Neuronal stem cell (in vitro differentiated cells): ENCODE data around the gene TMEM121.
"Not testable (repeated sequence)": the region's sequence is repeated elsewhere in the genome, so short reads cannot be mapped to it uniquely, and the experiment has no call there.

ENCODE experiments used
- DNase-seq: peaks from one replicate; pipeline ENCODE4 v3.0.0-alpha.2; 2013; ENCODE audit warnings: low spot score
- H2AFZ ChIP-seq: one replicate; pipeline ENCODE4 v1.6.1; 2013; ENCODE audit warnings: mild to moderate bottlenecking, low read length, inconsistent platforms
- H2AK5ac ChIP-seq: 2 replicates; pipeline ENCODE4 v1.6.1; 2013; ENCODE audit warnings: low read depth, mild to moderate bottlenecking, inconsistent platforms, low read length, moderate library complexity, mixed read lengths
- H2BK120ac ChIP-seq: 2 replicates; pipeline ENCODE4 v1.6.1; 2013; ENCODE audit warnings: low read depth, mild to moderate bottlenecking, inconsistent platforms, low read length, moderate library complexity, mixed read lengths
- H2BK12ac ChIP-seq: one replicate; pipeline ENCODE4 v1.6.1; 2013; ENCODE audit warnings: low read length, inconsistent platforms
- H2BK15ac ChIP-seq: 2 replicates; pipeline ENCODE4 v1.6.1; 2013; ENCODE audit warnings: mild to moderate bottlenecking, low read length, inconsistent platforms, mixed read lengths
- H2BK5ac ChIP-seq: one replicate; pipeline ENCODE4 v1.6.1; 2013; ENCODE audit warnings: inconsistent platforms, mild to moderate bottlenecking, low read length, moderate library complexity
- H3K14ac ChIP-seq: one replicate; pipeline ENCODE4 v1.6.1; 2013; ENCODE audit warnings: low read length, inconsistent platforms
- H3K18ac ChIP-seq: 2 replicates; pipeline ENCODE4 v1.6.1; 2013; ENCODE audit warnings: low read length, inconsistent platforms
- H3K23ac ChIP-seq: 2 replicates; pipeline ENCODE4 v1.6.1; 2013; ENCODE audit warnings: low read depth, mild to moderate bottlenecking, mixed read lengths, low read length, inconsistent platforms; ENCODE audit not compliant: poor library complexity
- H3K27ac ChIP-seq: replicated peaks from 3 replicates; pipeline ENCODE4 v1.5.1; 2013; ENCODE audit warnings: low read length, inconsistent platforms
- H3K27me3 ChIP-seq, 3 experiments: 2 replicates each; pipeline ENCODE4 v1.6.1; 2013; ENCODE audit warnings: low read length in 3 of 3, mild to moderate bottlenecking in 2 of 3, inconsistent platforms in 1 of 3, low read depth in 1 of 3, mixed read lengths in 1 of 3, moderate library complexity in 1 of 3; ENCODE audit not compliant: control insufficient read depth in 3 of 3, insufficient read depth in 3 of 3
- H3K36me3 ChIP-seq, 2 donors: replicated peaks in 1 of 2; 2 replicates each; pipeline ENCODE4 v1.6.1; 2013; ENCODE audit warnings: low read length in 2 of 2; ENCODE audit not compliant: control insufficient read depth in 2 of 2, insufficient read depth in 2 of 2
- H3K4ac ChIP-seq: 2 replicates; pipeline ENCODE4 v1.6.1; 2013; ENCODE audit warnings: inconsistent platforms, mild to moderate bottlenecking, low read length, moderate library complexity
- H3K4me1 ChIP-seq, 2 donors: 1 replicate in 1 of 2; 2 replicates in 1 of 2; pipeline ENCODE4 v1.6.1; 2013; ENCODE audit warnings: low read length in 2 of 2, low read depth in 1 of 2; ENCODE audit not compliant: control insufficient read depth in 2 of 2, insufficient read depth in 1 of 2
- H3K4me2 ChIP-seq: one replicate; pipeline ENCODE4 v1.6.1; 2013; ENCODE audit warnings: mild to moderate bottlenecking, low read length, inconsistent platforms; ENCODE audit not compliant: insufficient read depth, poor library complexity, severe bottlenecking
- H3K4me3 ChIP-seq, 2 donors: 2 replicates each; pipeline ENCODE4 v1.5.1; 2013; ENCODE audit warnings: low read length in 2 of 2, mild to moderate bottlenecking in 2 of 2, inconsistent platforms in 1 of 2, moderate library complexity in 1 of 2
- H3K79me1 ChIP-seq: one replicate; pipeline ENCODE4 v1.6.1; 2013; ENCODE audit warnings: low read depth, mild to moderate bottlenecking, inconsistent platforms, low read length, moderate library complexity
- H3K9ac ChIP-seq: one replicate; pipeline ENCODE4 v1.6.1; 2013; ENCODE audit warnings: mild to moderate bottlenecking, low read depth, low read length, inconsistent platforms; ENCODE audit not compliant: poor library complexity
- H3K9me3 ChIP-seq, 2 donors: replicated peaks in 1 of 2; 2 replicates each; pipeline versions ENCODE3 to v1.6.1; 2013; ENCODE audit warnings: low read length in 2 of 2, mild to moderate bottlenecking in 2 of 2, inconsistent platforms in 1 of 2, low read depth in 1 of 2, mixed read lengths in 1 of 2, moderate library complexity in 1 of 2; ENCODE audit not compliant: control insufficient read depth in 2 of 2, insufficient read depth in 1 of 2
- H4K8ac ChIP-seq: one replicate; pipeline ENCODE4 v1.6.1; 2013; ENCODE audit warnings: low read depth, mild to moderate bottlenecking, inconsistent platforms, low read length, moderate library complexity
- H4K91ac ChIP-seq: one replicate; pipeline ENCODE4 v1.6.1; 2013; ENCODE audit warnings: low read length, low read depth, mild to moderate bottlenecking, inconsistent platforms; ENCODE audit not compliant: poor library complexity
- WGBS, 2 donors: extraction: QIAGEN DNeasy Blood & Tissue Kit; methylation state at CpG; one replicate each; pipeline ENCODE4 v1.1.7; 2013; ENCODE audit warnings: missing lambda C conversion rate in 2 of 2, mixed read lengths in 1 of 2; ENCODE audit not compliant: insufficient read length in 2 of 2, insufficient replicate concordance in 1 of 2; ENCODE audit errors: extremely low coverage in 2 of 2; 5-methylcytosine and 5-hydroxymethylcytosine counted together

TMEM121 gene

GRCh38 chr14:105578070-105578469 is 51.7 kb downstream of the TMEM121 start:
- Histone ChIP-seq H3K23ac (no peak overlapping the region), H3K36me3 (no peaks in the 10 kb centered on the region), H4K91ac (no peak overlapping the region), H2AK5ac (no peak overlapping the region), H2BK15ac (no peak overlapping the region), H3K4me2 (no peak overlapping the region), H3K18ac (no peak overlapping the region), H3K4me3 (no peak overlapping the region), H3K14ac (no peak overlapping the region), H3K9me3 (peaks cover 4 to 11% of the 10 kb centered on the region in 2 donors), H2BK5ac (no peak overlapping the region), H3K27me3 (no peaks in the 10 kb centered on the region), H3K79me1 (no peaks in the 10 kb centered on the region), H2BK12ac (no peak overlapping the region), H3K27ac (no peak overlapping the region), H2BK120ac (no peak overlapping the region), H3K4me1 (no peaks in the 10 kb centered on the region), H3K4ac (no peak overlapping the region), H4K8ac (no peak overlapping the region), H3K9ac (no peak overlapping the region), H2AFZ (no peak overlapping the region)
- DNase-seq = no peak

GRCh38 chr14:105579221-105579620 is 52.8 kb downstream of the TMEM121 start:
- not testable (repeated sequence) for H3K4me3 ChIP-seq
- no CpG with 5 or more reads among the region's 15 CpGs for WGBS, 2 donors

More at GRCh38 chr14:105579221-105579620, 52.8 kb downstream of the TMEM121 start:
- not testable (repeated sequence) for H3K4ac ChIP-seq, H3K4me1 ChIP-seq, H3K14ac ChIP-seq, H2AFZ ChIP-seq, H3K18ac ChIP-seq, H2BK5ac ChIP-seq, H2BK15ac ChIP-seq, H4K8ac ChIP-seq, H2BK120ac ChIP-seq, H3K79me1 ChIP-seq, H2BK12ac ChIP-seq, H3K4me2 ChIP-seq, H3K36me3 ChIP-seq, H3K27ac ChIP-seq, H2AK5ac ChIP-seq, H4K91ac ChIP-seq, H3K9ac ChIP-seq, H3K23ac ChIP-seq, H3K27me3 ChIP-seq, DNase-seq
- H3K9me3 ChIP-seq = peaks cover 4 to 11% of the 10 kb centered on the region in 2 donors
